PC-9 (cell line): ENCODE data around the gene ATP2B1. TPM values are rescaled to one million over a fixed set of nuclear protein-coding genes. Genes with fewer than 3 reads are reported as not detected.

Source experiments
- BruUV-seq: library from RNA; stranded (reverse); fragments of 400-500 nt; replicated peaks from 2 replicates; lab custom pipeline; 2021; lab: Mats Ljungman, UMichigan
- CTCF ChIA-PET: fragments of 300-600 bp; sonication (Branson Sonifier 250); formaldehyde crosslinking; loops from one replicate; lab custom pipeline; 2022; ENCODE audit warnings: antibody characterized with exemption; lab: Charles Lee
- POLR2A ChIA-PET: fragments of 300-600 bp; sonication (Branson Sonifier 250); formaldehyde crosslinking; loops from one replicate; lab custom pipeline; 2022; ENCODE audit warnings: antibody characterized with exemption; ENCODE audit not compliant: unreplicated experiment; lab: Charles Lee
- DNase-seq, 2 experiments: peaks; one replicate each; pipeline versions ENCODE4 v3.0.0 to v3.0.0-alpha.2; 2015 to 2022; ENCODE audit warnings: mixed read lengths in 1 of 2
- H2AFZ ChIP-seq: fragments of 200-600 bp; sonication (generic); 2 replicates; pipeline ENCODE4 v1.8.1; 2017; ENCODE audit warnings: antibody characterized with exemption
- H3F3A ChIP-seq: fragments of 200-600 bp; sonication (generic); 2 replicates; pipeline ENCODE4 v1.8.1; 2017; ENCODE audit warnings: antibody characterized with exemption, mild to moderate bottlenecking, low read depth; ENCODE audit not compliant: insufficient read depth
- H3K27ac ChIP-seq: fragments of 200-600 bp; sonication (generic); 2 replicates; pipeline ENCODE4 v1.6.1; 2016; ENCODE audit warnings: mixed run types
- H3K27me3 ChIP-seq: fragments of 200-600 bp; sonication (generic); 2 replicates; pipeline ENCODE4 v1.6.1; 2016; ENCODE audit warnings: low read depth, mixed run types; ENCODE audit not compliant: insufficient read depth
- H3K36me3 ChIP-seq: fragments of 200-600 bp; sonication (generic); 2 replicates; pipeline ENCODE4 v1.6.1; 2016; ENCODE audit warnings: low read depth, mixed run types
- H3K4me1 ChIP-seq: fragments of 200-600 bp; sonication (generic); replicated peaks from 2 replicates; pipeline ENCODE4 v1.6.1; 2016; ENCODE audit warnings: mixed run types; ENCODE audit not compliant: insufficient read depth
- H3K4me2 ChIP-seq: fragments of 200-600 bp; sonication (generic); 2 replicates; pipeline ENCODE4 v1.6.1; 2017; ENCODE audit warnings: mixed run types
- H3K4me3 ChIP-seq: fragments of 200-600 bp; sonication (generic); 2 replicates; pipeline ENCODE4 v1.6.1; 2016; ENCODE audit warnings: mixed run types
- H3K79me2 ChIP-seq: fragments of 200-600 bp; sonication (generic); 2 replicates; pipeline ENCODE4 v1.6.1; 2017; ENCODE audit warnings: low read depth, mixed run types
- H3K9me2 ChIP-seq: fragments of 200-600 bp; sonication (generic); 2 replicates; pipeline ENCODE4 v1.8.1; 2017; ENCODE audit warnings: mild to moderate bottlenecking; ENCODE audit not compliant: insufficient read depth
- H3K9me3 ChIP-seq: fragments of 200-600 bp; sonication (generic); 2 replicates; pipeline ENCODE4 v1.8.1; 2016; ENCODE audit warnings: low read depth; ENCODE audit not compliant: insufficient read depth
- H4K20me1 ChIP-seq: fragments of 200-600 bp; sonication (generic); 2 replicates; pipeline ENCODE4 v1.8.1; 2017; ENCODE audit not compliant: insufficient read depth
- EZH2 ChIP-seq: fragments of 200-600 bp; sonication (generic); IDR thresholded peaks from 2 replicates; pipeline ENCODE4 v1.8.0; 2017; ENCODE audit warnings: antibody characterized with exemption, low read depth
- intact Hi-C: fragments of 100-400 bp; cut with micrococcal nuclease; formaldehyde crosslinking; loops from one replicate; pipeline ENCODE4 v1.10.0; 2022; ENCODE audit not compliant: unreplicated experiment
- total RNA-seq: library from RNA; stranded (reverse); gene quantifications from 2 replicates; pipeline ENCODE4 v1.2.3, GENCODE V29; 2021
- TF ChIP-seq, protein P1 (sequence below): fragments of 200-600 bp; sonication (generic); conservative IDR thresholded peaks from 2 replicates; pipeline ENCODE4 v1.6.1; 2017; ENCODE audit warnings: mixed run types, antibody characterized with exemption, mild to moderate bottlenecking, moderate library complexity

Gene ATP2B1
- total RNA-seq, 1 experiment from 2014 or later: 29.4 TPM

GRCh38 chr12:89538897-89539296, 169.7 kb downstream of the ATP2B1 start:
- Histone ChIP-seq H3K27me3 (no peaks in the 10 kb centered on the region), H4K20me1 (no peaks in the 10 kb centered on the region), H3F3A (no peaks in the 10 kb centered on the region), H2AFZ (no peak overlapping the region), H3K4me2 (no peak overlapping the region), H3K79me2 (no peaks in the 10 kb centered on the region), H3K9me2 (no peaks in the 10 kb centered on the region), H3K4me3 (no peak overlapping the region), H3K36me3 (no peaks in the 10 kb centered on the region), H3K4me1 (no peaks in the 10 kb centered on the region), H3K27ac (no peak overlapping the region), H3K9me3 (no peaks in the 10 kb centered on the region)
- BruUV-seq: no TSS peak
- ChIA-PET CTCF (no interaction called here), POLR2A (interaction anchor here (0.6 kb wide), 1 partner anchor 495 kb away, joined by 3 read pairs; no protein-coding TSS in a partner anchor)
- TF ChIP-seq EZH2: no peak
- TF ChIP-seq, protein P1, sequence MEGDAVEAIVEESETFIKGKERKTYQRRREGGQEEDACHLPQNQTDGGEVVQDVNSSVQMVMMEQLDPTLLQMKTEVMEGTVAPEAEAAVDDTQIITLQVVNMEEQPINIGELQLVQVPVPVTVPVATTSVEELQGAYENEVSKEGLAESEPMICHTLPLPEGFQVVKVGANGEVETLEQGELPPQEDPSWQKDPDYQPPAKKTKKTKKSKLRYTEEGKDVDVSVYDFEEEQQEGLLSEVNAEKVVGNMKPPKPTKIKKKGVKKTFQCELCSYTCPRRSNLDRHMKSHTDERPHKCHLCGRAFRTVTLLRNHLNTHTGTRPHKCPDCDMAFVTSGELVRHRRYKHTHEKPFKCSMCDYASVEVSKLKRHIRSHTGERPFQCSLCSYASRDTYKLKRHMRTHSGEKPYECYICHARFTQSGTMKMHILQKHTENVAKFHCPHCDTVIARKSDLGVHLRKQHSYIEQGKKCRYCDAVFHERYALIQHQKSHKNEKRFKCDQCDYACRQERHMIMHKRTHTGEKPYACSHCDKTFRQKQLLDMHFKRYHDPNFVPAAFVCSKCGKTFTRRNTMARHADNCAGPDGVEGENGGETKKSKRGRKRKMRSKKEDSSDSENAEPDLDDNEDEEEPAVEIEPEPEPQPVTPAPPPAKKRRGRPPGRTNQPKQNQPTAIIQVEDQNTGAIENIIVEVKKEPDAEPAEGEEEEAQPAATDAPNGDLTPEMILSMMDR: no peak
- intact Hi-C loops: no loop called here
- no peak for DNase-seq

Other genes starting within 250 kb of the ATP2B1 start
- gene GALNT4, start 184.0 kb downstream of the ATP2B1 start, total RNA-seq: 3.2 and 3.7 TPM in 2 replicates
- 11.5 and 13.6 TPM in 2 replicates for gene POC1B, start 182.8 kb downstream of the ATP2B1 start, total RNA-seq